Measurements from ENCODE around the gene F7.

DNA sequence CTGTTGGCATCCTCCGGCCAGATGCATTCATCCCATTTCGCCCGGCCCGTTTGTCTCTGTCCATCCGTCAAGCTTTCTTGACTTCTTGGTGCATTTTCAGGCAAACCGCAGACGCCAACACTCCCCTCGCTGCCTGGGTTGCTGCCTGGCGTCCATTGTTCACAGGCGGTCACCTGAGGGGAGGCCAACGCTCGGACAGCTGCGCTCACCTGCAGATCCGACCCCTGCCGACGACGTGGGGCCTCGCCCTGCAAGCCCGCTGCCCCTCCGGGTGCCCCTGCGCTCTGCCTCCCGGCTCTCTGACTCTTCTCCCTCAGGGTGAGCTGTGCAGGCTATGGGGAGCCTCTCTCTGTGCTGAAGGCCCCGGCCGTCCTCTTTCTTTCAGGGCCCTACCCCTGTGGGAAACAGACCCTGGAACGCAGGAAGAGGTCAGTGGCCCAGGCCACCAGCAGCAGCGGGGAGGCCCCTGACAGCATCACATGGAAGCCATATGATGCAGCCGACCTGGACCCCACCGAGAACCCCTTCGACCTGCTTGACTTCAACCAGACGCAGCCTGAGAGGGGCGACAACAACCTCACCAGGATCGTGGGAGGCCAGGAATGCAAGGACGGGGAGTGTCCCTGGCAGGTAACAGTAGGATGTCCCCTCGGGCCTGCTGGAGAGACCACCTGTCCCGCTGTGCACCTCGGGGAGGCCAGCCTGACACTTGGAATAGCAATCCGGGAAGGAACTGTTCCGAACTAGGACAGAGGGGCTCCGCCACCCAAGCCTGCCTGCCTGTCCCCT is 38.1 kb downstream of the F7 start:
- no peak for TF ChIP-seq POLR2A (IDR thresholded peaks at IDR 0.05; ENCODE audit: low read depth, low read length)
- TF ChIP-seq, protein P1, sequence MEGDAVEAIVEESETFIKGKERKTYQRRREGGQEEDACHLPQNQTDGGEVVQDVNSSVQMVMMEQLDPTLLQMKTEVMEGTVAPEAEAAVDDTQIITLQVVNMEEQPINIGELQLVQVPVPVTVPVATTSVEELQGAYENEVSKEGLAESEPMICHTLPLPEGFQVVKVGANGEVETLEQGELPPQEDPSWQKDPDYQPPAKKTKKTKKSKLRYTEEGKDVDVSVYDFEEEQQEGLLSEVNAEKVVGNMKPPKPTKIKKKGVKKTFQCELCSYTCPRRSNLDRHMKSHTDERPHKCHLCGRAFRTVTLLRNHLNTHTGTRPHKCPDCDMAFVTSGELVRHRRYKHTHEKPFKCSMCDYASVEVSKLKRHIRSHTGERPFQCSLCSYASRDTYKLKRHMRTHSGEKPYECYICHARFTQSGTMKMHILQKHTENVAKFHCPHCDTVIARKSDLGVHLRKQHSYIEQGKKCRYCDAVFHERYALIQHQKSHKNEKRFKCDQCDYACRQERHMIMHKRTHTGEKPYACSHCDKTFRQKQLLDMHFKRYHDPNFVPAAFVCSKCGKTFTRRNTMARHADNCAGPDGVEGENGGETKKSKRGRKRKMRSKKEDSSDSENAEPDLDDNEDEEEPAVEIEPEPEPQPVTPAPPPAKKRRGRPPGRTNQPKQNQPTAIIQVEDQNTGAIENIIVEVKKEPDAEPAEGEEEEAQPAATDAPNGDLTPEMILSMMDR (conservative IDR thresholded peaks at IDR 0.05; ENCODE audit: low read depth, low read length) = no peak
- TF ChIP-seq CEBPB (IDR thresholded peaks at IDR 0.05; ENCODE audit: low read depth, low read length) = no peak
- no peak for TF ChIP-seq RAD21 (IDR thresholded peaks at IDR 0.05; ENCODE audit: low read length)
- TF ChIP-seq, protein P2, sequence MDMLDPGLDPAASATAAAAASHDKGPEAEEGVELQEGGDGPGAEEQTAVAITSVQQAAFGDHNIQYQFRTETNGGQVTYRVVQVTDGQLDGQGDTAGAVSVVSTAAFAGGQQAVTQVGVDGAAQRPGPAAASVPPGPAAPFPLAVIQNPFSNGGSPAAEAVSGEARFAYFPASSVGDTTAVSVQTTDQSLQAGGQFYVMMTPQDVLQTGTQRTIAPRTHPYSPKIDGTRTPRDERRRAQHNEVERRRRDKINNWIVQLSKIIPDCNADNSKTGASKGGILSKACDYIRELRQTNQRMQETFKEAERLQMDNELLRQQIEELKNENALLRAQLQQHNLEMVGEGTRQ (IDR thresholded peaks at IDR 0.05; ENCODE audit: low read depth, low read length) = no peak
- TF ChIP-seq SMC3 (IDR thresholded peaks at IDR 0.05; ENCODE audit: low read depth, low read length) = no peak
- no peak for TF ChIP-seq RCOR1 (IDR thresholded peaks at IDR 0.05; ENCODE audit: insufficient replicate concordance, low read length)
- no peak for TF ChIP-seq MXI1 (IDR thresholded peaks at IDR 0.05; ENCODE audit: borderline replicate concordance, low read depth, low read length)
- no peak for TF ChIP-seq MAZ (IDR thresholded peaks at IDR 0.05; ENCODE audit: borderline replicate concordance, low read depth, low read length)
- TF ChIP-seq FOS (IDR thresholded peaks at IDR 0.05; ENCODE audit: low read depth, low read length) = no peak
- no peak for TF ChIP-seq MAFK (IDR thresholded peaks at IDR 0.05; ENCODE audit: low read depth, low read length)
- no peak for TF ChIP-seq CHD1 (IDR thresholded peaks at IDR 0.05; ENCODE audit: low read depth, low read length)
- no peak for TF ChIP-seq RFX5 (IDR thresholded peaks at IDR 0.05; ENCODE audit: low read depth, low read length)
